Measurements from ENCODE around the gene ZNF408.

ZNF408 gene

DNA sequence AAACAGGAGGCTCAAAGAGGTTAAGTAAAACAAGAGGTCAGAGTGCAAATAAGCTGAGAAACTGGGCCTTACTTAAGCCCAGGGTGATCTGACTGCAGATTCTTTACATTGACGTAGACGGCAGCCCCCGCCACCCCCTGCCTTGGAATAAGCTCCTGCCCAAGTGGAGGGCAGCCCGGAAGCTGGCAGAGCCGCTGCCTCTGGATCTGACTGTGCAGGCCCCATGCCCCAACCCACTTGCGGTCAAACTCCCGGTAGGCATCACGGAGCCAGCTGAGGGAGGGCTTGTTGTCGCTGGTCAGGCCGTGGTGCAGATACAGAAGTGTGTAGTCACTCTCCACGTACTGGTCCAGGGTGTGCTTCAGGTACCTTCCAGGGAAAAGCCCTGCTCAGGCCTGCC lies 19.0 kb upstream of the ZNF408 start:
- H3K9ac ChIP-seq = no peak overlapping the region
- H3K4me2 ChIP-seq = no peak overlapping the region
- H3K27ac ChIP-seq = no peak overlapping the region
- H3K9me3 ChIP-seq = no peaks in the 10 kb centered on the region
- TF ChIP-seq Cebpa-rat (IDR thresholded peaks at IDR 0.05) = no peak
- H3K4me1 ChIP-seq = peaks cover 36% of the 10 kb centered on the region
- H3K36me3 ChIP-seq = peaks cover 81% of the 10 kb centered on the region
- no peak overlapping the region for H3K4me3 ChIP-seq
- H4K20me1 ChIP-seq = no peaks in the 10 kb centered on the region
- no peaks in the 10 kb centered on the region for H3K27me3 ChIP-seq

GRCh38 chr11:46682773-46683752 lies 17.8 kb upstream of the ZNF408 start:
- Histone ChIP-seq H3K27ac (no peak overlapping the region), H4K20me1 (no peaks in the 10 kb centered on the region), H3K4me3 (no peak overlapping the region), H3K9ac (no peak overlapping the region), H3K4me2 (no peak overlapping the region), H3K27me3 (no peaks in the 10 kb centered on the region), H3K9me3 (no peaks in the 10 kb centered on the region), H3K36me3 (peaks cover 91% of the 10 kb centered on the region), H3K4me1 (peaks cover 36% of the 10 kb centered on the region)
- no peak for TF ChIP-seq Cebpa-rat (IDR thresholded peaks at IDR 0.05)

DNA sequence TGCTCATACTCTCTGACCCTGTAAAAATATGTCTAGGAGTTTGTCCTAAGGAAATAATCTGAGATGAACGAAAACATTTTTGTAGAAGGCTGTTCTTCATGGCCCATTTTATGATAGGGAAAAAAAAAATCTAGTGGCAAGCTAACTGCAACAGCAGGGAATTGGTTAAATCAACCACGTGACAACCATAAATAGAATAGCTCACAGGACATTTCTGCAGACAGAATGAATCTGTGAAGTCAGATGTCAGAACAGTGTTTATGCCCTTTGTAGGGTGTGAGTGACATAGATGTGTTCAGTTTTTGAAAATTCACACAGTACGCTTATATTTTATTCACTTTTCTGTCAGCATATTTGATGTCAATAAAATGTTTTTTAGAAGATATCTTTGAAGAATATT lies 16.5 kb upstream of the ZNF408 start:
- peaks cover 33% of the 10 kb centered on the region for H3K4me1 ChIP-seq
- no peaks in the 10 kb centered on the region for H3K9me3 ChIP-seq
- H3K27me3 ChIP-seq = no peaks in the 10 kb centered on the region
- H3K36me3 ChIP-seq = peaks cover 89% of the 10 kb centered on the region
- no peak overlapping the region for H3K4me2 ChIP-seq
- no peak overlapping the region for H3K4me3 ChIP-seq
- no peak for TF ChIP-seq Cebpa-rat (IDR thresholded peaks at IDR 0.05)
- no peak overlapping the region for H3K9ac ChIP-seq
- H3K27ac ChIP-seq = no peak overlapping the region
- H4K20me1 ChIP-seq = no peaks in the 10 kb centered on the region

DNA sequence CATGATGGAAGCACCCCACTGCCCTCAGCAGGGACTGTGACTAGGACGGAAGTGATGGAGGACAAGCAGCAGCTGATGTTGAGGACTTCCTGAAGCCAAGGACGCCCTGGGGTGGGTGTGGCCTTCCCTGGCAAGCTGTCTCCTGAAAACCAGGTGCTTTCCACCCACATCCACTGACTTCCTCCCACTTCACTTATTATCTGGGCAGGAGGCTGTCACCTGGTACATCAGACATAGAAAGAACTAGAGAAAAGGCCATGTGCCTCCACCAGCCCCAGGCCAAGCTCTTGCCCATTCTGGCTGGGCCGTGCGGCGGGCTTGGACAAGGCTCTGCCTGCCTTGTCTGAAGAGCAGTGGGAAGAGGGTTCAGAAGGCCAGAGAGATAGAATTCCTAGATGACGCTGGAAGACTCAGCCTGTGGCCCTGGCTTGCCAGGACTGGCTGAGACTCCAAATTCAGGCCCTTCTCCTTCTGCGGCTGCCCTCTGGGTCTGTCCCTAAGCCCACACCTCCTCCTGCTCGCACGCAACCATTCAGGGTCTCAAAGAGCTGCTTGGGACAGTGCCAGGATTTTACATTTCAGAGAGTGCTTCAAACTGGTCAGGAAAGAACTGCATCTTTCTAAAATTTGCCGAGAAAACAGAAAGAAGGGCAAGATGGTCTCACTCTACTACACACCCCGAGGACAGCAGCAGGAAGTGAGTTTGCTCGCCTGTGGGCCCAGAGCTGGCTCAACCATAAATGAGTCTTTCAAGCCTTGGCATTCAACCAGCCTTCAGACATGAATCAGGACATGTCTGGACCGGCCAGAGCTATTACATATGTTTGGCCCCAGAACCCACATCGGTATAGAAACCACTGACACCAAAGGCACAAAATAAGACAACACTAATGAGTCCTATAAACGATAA lies 13.7 kb upstream of the ZNF408 start:
- H4K20me1 ChIP-seq = no peaks in the 10 kb centered on the region
- no peaks in the 10 kb centered on the region for H3K9me3 ChIP-seq
- peaks cover 33% of the 10 kb centered on the region for H3K4me1 ChIP-seq
- H3K36me3 ChIP-seq = peaks cover 89% of the 10 kb centered on the region
- H3K27ac ChIP-seq = peak overlapping the region; percentile 26; the same call in 1 of the 2 replicates
- no peak overlapping the region for H3K4me3 ChIP-seq
- 0 out of 2 replicates have a peak overlapping the region, but pooled peaks have one; percentile 17 for H3K4me2 ChIP-seq
- H3K27me3 ChIP-seq = no peaks in the 10 kb centered on the region
- TF ChIP-seq Cebpa-rat (IDR thresholded peaks at IDR 0.05) = no peak
- no peak overlapping the region for H3K9ac ChIP-seq

GRCh38 chr11:46690702-46691101 lies 10.1 kb upstream of the ZNF408 start:
- no peak for TF ChIP-seq Cebpa-rat (IDR thresholded peaks at IDR 0.05)
- H3K4me2 ChIP-seq = no peak overlapping the region

DNA sequence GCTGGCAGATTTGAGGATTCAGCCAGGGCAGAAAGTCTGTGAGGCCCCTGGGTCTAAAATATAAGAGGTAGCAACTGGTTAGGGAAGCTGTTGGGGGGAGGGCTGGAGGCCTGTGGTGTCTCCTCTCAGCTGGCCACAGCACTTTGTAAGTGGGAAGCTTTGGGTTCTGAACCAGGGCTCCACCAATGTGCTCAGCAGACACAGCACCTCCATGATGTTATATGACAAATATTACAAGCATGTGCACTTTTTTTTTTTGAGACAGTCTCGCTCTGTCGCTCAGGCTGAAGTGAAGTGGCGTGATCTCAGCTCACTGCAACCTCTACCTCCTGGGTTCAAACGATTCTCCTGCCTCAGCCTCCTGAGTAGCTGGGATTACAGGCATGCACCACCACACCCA lies 8.4 kb upstream of the ZNF408 start:
- Histone ChIP-seq H4K20me1 (peaks cover 7% of the 10 kb centered on the region; the same call in 1 of the 2 replicates), H3K9me3 (no peaks in the 10 kb centered on the region), H3K4me2 (no peak overlapping the region), H3K36me3 (peaks cover 93% of the 10 kb centered on the region), H3K4me3 (no peak overlapping the region), H3K9ac (no peak overlapping the region), H3K27me3 (no peaks in the 10 kb centered on the region), H3K4me1 (peaks cover 10% of the 10 kb centered on the region), H3K27ac (no peak overlapping the region)
- no peak for TF ChIP-seq Cebpa-rat (IDR thresholded peaks at IDR 0.05)

More at GRCh38 chr11:46690702-46691101, 10.1 kb upstream of the ZNF408 start:
- H3K9ac ChIP-seq = no peak overlapping the region
- no peaks in the 10 kb centered on the region for H4K20me1 ChIP-seq
- H3K36me3 ChIP-seq = peaks cover 94% of the 10 kb centered on the region
- H3K4me1 ChIP-seq = peaks cover 23% of the 10 kb centered on the region
- H3K27ac ChIP-seq = no peak overlapping the region
- H3K27me3 ChIP-seq = no peaks in the 10 kb centered on the region
- H3K4me3 ChIP-seq = no peak overlapping the region
- H3K9me3 ChIP-seq = no peaks in the 10 kb centered on the region

DNA sequence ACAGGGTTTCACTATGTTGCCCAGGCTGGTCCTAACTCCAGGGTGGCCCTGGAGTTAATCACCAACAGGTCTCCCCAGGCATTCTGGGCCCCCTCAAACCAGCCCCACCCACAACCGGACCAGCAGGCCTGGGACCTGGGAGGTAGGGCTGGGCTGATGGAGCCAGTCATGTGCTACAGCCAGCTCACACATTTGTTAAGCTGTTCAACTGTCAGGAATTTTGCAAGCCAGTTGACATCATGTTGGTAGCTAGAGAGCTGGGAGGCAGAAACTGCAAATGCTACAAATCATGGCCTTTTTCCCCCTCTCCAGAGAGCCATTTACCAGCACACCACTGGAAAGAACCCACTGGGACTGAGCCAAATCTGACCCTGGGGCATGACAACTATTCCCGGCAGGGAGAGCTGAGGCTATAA lies 7.2 kb upstream of the ZNF408 start:
- no peak overlapping the region for H3K27ac ChIP-seq
- peaks cover 15% of the 10 kb centered on the region for H3K4me1 ChIP-seq
- H3K4me3 ChIP-seq = no peak overlapping the region
- H3K36me3 ChIP-seq = peaks cover 82% of the 10 kb centered on the region
- H3K9me3 ChIP-seq = no peaks in the 10 kb centered on the region
- no peak overlapping the region for H3K9ac ChIP-seq
- peaks cover 11% of the 10 kb centered on the region; the same call in 1 of the 2 replicates for H4K20me1 ChIP-seq
- TF ChIP-seq Cebpa-rat (IDR thresholded peaks at IDR 0.05) = no peak
- no peak overlapping the region for H3K4me2 ChIP-seq
- no peaks in the 10 kb centered on the region for H3K27me3 ChIP-seq

GRCh38 chr11:46694072-46694471 lies 6.8 kb upstream of the ZNF408 start:
- Histone ChIP-seq H3K27me3 (no peaks in the 10 kb centered on the region), H3K9me3 (no peaks in the 10 kb centered on the region), H3K4me1 (peaks cover 19% of the 10 kb centered on the region), H4K20me1 (peaks cover 11% of the 10 kb centered on the region; the same call in 1 of the 2 replicates), H3K4me3 (no peak overlapping the region), H3K9ac (no peak overlapping the region), H3K4me2 (no peak overlapping the region), H3K36me3 (peaks cover 79% of the 10 kb centered on the region), H3K27ac (no peak overlapping the region)
- no peak for TF ChIP-seq Cebpa-rat (IDR thresholded peaks at IDR 0.05)

GRCh38 chr11:46694607-46695006 lies 6.2 kb upstream of the ZNF408 start:
- Histone ChIP-seq H3K4me2 (no peak overlapping the region), H3K4me1 (peaks cover 25% of the 10 kb centered on the region), H3K9ac (no peak overlapping the region)

More at GRCh38 chr11:46694607-46695006, 6.2 kb upstream of the ZNF408 start:
- H4K20me1 ChIP-seq = peaks cover 11% of the 10 kb centered on the region; the same call in 1 of the 2 replicates
- no peak overlapping the region for H3K27ac ChIP-seq
- TF ChIP-seq Cebpa-rat (IDR thresholded peaks at IDR 0.05) = no peak
- no peaks in the 10 kb centered on the region for H3K27me3 ChIP-seq
- H3K9me3 ChIP-seq = no peaks in the 10 kb centered on the region
- peaks cover 75% of the 10 kb centered on the region for H3K36me3 ChIP-seq
- H3K4me3 ChIP-seq = no peak overlapping the region

Data from BLaER1 (cell line).